ENCODE results near the gene RIN1.

RIN1 gene

DNA sequence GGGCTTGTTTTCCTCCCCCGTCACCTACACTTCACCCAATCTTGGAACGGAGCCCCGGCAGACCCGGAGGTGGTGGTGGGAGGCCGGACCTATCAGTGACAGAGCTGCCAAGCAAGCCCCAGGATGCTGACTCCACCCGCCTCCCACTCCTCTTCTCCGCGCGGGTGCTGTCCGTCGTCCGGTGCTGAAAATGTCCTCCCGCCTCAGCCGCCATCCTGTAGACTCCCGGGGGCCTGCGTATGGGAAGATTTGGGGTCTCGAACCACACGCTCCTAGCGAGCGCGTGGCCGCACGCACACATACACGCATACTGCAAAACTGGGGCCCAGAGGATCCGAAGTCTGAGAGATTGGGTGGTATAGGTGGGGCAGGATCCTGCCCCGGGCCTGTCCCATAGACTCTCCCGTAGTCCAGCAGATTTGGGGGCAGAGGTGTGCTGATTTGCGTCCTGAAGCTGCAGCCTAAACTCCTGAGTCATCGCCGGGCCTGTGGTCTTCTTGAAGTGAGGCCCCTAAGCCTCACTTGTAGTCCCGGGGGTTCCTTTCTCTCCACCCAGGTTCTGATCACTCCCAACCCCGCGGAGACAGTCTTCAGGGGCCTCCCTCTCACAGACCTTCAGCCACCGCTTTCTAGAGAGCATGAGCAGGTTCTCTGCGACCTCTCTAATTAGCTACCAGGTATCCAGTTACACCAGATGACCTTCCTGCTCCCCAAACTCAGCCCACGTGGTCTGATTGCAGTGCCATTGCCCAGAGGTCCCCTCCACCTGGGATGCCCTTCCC is 46.5 kb downstream of the RIN1 start:
- TF ChIP-seq POLR2A (IDR thresholded peaks at IDR 0.05; ENCODE audit: low read depth, low read length) = no peak
- TF ChIP-seq PAX5 (IDR thresholded peaks at IDR 0.05; ENCODE audit: insufficient read depth, low read length, severe bottlenecking) = no peak
- TF ChIP-seq TAF1 (IDR thresholded peaks at IDR 0.05; ENCODE audit: low read depth, low read length) = no peak; the same call in 1 of the 2 replicates
- no peak for TF ChIP-seq POLR2AphosphoS5 (IDR thresholded peaks at IDR 0.05; ENCODE audit: low read depth, low read length)
- 0 out of 2 replicates have a peak, but pooled peaks have one; percentile 32 for TF ChIP-seq POU2F2 (IDR thresholded peaks at IDR 0.05; ENCODE audit: low read depth, low read length)
- TF ChIP-seq SPI1 (IDR thresholded peaks at IDR 0.05; ENCODE audit: low read depth, low read length) = no peak
- FAIRE-seq (no peak), DNase-seq (ENCODE audit: insufficient read length, low spot score) (peak; percentile 90)

DNA sequence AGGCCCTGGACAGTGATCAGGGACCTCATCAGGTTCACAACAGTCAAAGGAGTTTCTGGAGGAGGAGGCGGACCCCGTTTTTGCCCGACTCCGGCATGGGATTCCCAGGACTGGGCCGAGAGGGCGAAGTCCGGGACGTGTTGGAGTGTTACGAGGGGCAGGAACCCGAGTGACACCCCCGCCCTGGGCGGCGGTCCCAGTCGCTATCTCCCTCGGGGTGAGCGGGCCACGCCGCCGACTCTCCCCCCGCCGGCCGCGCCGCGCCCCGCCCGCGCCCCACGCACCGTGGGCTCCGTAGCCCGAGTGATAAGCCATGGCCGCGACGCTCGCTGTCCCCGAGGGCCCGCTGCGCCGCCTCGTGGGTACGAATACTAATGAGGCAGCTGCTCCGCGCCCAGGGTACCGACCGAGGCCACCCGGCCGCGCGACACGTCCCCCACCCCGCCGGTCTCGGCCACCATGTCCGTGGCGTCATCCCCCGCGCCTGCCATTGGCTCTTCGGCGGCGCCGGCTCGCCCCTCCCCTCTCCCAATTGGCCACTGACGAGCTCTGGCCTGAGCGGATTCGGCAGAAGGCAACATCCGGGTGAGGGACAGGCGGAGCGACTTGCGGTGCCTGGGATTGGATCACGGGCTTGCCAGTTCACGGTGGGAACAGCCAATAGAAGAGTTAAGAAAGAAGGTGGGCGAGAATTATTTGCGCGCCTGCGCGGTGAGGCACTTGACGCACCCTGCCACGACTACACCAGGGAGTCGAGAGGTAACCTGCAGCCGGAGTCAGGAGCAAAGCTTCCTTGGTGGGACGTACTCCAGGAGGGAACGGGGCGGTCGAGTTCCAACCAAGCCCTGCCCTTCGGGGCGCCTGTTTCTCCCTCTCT is 47.3 kb downstream of the RIN1 start, which contains the start of gene YIF1A:
YIF1A (minus strand) TSS at position 473 of the 877 bp plus-strand sequence; CDS start at position 315, 158 bp downstream.
- TF ChIP-seq PAX5 (IDR thresholded peaks at IDR 0.05; ENCODE audit: insufficient read depth, low read length, severe bottlenecking) = no peak
- TF ChIP-seq POLR2AphosphoS5 (IDR thresholded peaks at IDR 0.05; ENCODE audit: low read depth, low read length) = peak; percentile 75
- no peak for TF ChIP-seq TAF1 (IDR thresholded peaks at IDR 0.05; ENCODE audit: low read depth, low read length)
- no peak for TF ChIP-seq SPI1 (IDR thresholded peaks at IDR 0.05; ENCODE audit: low read depth, low read length)
- peak; percentile 80 for TF ChIP-seq POLR2A (IDR thresholded peaks at IDR 0.05; ENCODE audit: low read depth, low read length)
- DNase-seq (ENCODE audit: insufficient read length, low spot score) (peak; percentile 100), FAIRE-seq (peak; percentile 100)

DNA sequence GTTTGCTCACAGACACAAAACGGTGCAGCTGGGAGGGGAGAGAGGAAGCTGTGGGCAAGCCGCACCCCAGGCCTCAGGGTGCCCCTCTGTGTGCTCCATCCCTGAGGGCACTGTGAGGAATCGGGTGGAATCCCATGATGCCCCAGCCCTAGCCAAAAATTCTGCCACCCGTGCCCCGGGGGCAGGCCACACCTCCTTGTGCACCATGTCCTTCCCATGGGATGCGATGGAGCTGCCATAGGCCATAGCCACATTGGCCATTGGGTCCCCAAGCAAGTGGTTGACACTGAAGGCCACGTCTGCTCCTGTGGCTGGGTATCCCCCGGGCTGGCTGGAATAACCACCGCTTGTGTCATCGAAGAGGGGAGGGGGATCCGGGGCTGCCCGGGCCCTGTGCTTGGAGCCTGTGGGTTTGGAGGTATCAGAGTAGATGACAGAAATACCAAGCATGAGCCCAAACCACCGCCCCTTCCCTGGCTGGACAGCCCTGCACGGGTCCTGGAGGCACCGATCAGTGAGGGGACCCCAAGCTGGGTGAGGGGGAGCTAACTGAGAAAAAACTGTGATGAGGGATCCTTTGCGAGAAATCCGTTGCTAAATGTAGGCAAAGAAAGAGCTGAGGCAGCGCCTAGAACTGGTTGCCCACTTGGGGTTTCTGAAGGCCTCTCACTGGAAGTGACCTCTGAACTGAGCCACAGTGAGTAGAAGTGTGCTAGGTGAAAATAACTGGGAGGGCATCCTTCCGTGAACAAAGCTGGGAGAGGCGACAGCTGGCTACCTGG is 48.2 kb downstream of the RIN1 start:
- FAIRE-seq = peak; percentile 76
- TF ChIP-seq POLR2A (IDR thresholded peaks at IDR 0.05; ENCODE audit: low read depth, low read length) = 0 out of 2 replicates have a peak, but pooled peaks have one; percentile 18
- TF ChIP-seq TAF1 (IDR thresholded peaks at IDR 0.05; ENCODE audit: low read depth, low read length) = no peak
- DNase-seq (ENCODE audit: insufficient read length, low spot score) = no peak

DNA sequence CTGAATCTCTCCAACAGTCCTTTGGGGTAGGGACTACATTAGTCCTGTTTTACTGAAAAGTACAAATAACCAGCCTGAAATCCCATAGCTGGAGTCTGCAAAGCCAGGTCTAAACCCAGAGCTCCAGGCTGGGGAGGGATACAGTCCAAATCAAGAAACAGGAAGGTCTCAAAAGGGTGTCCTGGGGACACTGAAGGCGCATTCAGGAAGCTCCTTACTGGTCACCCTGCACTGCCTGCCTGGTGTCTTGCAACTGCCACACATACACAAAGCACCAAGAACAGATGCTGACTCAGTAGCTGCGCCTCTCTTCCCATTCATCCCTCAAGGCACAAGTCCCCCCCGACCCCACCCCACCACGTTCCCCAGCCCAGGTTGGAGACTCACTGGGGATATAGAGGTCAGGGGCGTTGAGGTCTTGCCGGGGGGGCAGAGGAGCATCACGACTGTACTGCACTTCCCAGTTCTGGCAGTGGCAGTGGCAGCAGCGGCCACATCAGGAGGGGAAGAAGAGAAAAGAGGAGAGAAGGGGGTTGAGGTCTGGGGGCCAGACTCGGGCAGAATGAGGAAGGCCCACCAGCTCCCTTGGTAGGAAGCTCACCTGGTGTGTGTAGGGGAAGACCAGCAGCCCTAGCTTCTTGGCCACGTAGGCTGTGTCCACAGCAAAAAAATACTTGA is 48.9 kb downstream of the RIN1 start:
- DNase-seq (ENCODE audit: insufficient read length, low spot score) (no peak), FAIRE-seq (no peak)
- no peak for TF ChIP-seq POLR2A (IDR thresholded peaks at IDR 0.05; ENCODE audit: low read depth, low read length)
- TF ChIP-seq PAX5 (IDR thresholded peaks at IDR 0.05; ENCODE audit: insufficient read depth, low read length, severe bottlenecking) = no peak
- no peak for TF ChIP-seq SPI1 (IDR thresholded peaks at IDR 0.05; ENCODE audit: low read depth, low read length)
- no peak for TF ChIP-seq POU2F2 (IDR thresholded peaks at IDR 0.05; ENCODE audit: low read depth, low read length)
- TF ChIP-seq TAF1 (IDR thresholded peaks at IDR 0.05; ENCODE audit: low read depth, low read length) = no peak
- no peak for TF ChIP-seq POLR2AphosphoS5 (IDR thresholded peaks at IDR 0.05; ENCODE audit: low read depth, low read length)

DNA sequence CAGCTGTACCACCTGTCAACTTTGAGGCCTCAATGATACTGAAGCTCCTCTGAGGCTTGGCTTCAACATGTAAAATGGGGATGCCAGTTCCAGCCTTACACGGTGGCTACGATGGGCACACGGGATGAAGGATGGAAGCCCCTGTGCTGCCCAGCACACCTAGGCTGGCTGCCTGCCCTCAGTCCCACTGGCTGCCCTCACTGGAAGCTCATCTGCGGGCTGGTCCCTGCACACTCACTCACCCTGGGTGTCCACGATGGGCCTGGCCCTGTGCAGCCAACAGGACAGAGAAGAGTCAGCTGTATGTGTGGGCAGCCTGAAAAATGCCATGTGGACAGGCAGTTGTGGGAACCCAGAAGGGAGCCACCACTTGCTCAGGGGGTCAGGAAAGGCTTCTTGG is 49.5 kb downstream of the RIN1 start:
- DNase-seq (ENCODE audit: insufficient read length, low spot score) (no peak), FAIRE-seq (no peak)
- no peak for TF ChIP-seq PAX5 (IDR thresholded peaks at IDR 0.05; ENCODE audit: insufficient read depth, low read length, severe bottlenecking)
- TF ChIP-seq POU2F2 (IDR thresholded peaks at IDR 0.05; ENCODE audit: low read depth, low read length) = no peak

DNA sequence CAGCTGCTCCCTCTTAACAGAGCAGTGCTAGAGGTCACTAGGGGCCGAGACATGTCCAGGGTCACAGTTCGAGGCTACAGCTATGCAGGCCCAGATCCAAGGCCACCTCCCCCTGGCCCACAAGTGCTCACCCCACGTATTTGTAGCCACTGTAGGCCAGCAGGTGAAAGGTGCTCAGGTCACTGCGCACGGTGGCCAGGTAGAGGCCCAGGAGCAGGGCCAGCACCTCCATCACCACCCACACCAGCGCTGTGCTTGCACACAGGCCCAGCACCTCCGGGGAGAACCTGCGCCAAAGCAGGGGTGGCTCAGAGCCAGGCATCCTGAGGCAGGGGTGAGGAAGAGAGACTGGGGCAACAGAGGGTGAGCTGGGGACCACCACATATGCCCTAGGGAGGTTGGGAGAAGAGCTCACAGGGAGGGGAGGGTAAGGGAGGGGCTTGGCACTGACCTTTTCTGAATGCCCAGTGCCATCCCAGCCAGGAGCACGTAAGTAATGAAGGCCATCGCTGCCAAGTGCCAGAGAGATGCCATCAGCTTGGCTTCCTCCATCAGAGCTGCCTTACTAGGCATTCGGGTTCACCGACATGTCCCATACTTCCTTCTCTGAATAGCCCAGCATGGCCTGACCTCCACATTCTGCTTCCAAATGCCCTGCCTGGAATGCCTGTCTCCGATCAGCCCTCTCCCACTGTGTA is 50.8 kb downstream of the RIN1 start:
- DNase-seq (ENCODE audit: insufficient read length, low spot score) = no peak
- FAIRE-seq = no peak
- TF ChIP-seq POLR2AphosphoS5 (IDR thresholded peaks at IDR 0.05; ENCODE audit: low read depth, low read length) (no peak), POLR2A (IDR thresholded peaks at IDR 0.05; ENCODE audit: low read depth, low read length) (no peak), POU2F2 (IDR thresholded peaks at IDR 0.05; ENCODE audit: low read depth, low read length) (no peak), TAF1 (IDR thresholded peaks at IDR 0.05; ENCODE audit: low read depth, low read length) (no peak), PAX5 (IDR thresholded peaks at IDR 0.05; ENCODE audit: insufficient read depth, low read length, severe bottlenecking) (no peak), SPI1 (IDR thresholded peaks at IDR 0.05; ENCODE audit: low read depth, low read length) (no peak)

DNA sequence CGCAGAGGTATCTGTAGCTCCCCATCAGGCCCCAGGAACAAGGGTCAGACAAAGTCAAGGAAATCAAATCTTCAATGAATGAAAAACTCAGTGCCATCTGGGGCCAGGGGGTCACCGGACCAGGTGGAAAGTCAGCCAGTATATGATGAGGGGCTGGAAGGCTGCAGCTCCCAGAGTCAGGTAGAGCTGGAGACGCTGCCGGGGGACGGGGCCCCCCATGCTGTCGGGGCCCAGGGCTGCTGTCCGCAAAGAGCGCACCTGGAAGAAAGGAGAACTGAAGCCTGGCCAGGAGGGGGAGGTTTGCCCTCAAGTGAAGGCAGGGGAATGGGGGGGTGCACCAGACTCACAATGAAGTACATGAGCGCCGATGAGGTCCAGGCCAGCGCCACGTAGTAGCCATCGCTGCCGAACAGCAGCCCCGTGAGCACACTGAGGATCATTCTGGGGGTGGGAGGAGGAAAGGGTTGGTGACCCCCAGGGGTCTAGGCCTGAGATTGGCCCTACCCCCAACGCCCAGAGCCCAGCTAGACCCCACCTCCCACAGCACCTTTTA is 51.6 kb downstream of the RIN1 start:
- DNase-seq (ENCODE audit: insufficient read length, low spot score) = no peak
- FAIRE-seq = no peak
- no peak for TF ChIP-seq POLR2A (IDR thresholded peaks at IDR 0.05; ENCODE audit: low read depth, low read length)
- TF ChIP-seq POLR2AphosphoS5 (IDR thresholded peaks at IDR 0.05; ENCODE audit: low read depth, low read length) = no peak
- no peak for TF ChIP-seq POU2F2 (IDR thresholded peaks at IDR 0.05; ENCODE audit: low read depth, low read length)
- TF ChIP-seq SPI1 (IDR thresholded peaks at IDR 0.05; ENCODE audit: low read depth, low read length) = no peak
- TF ChIP-seq TAF1 (IDR thresholded peaks at IDR 0.05; ENCODE audit: low read depth, low read length) = no peak
- no peak for TF ChIP-seq PAX5 (IDR thresholded peaks at IDR 0.05; ENCODE audit: insufficient read depth, low read length, severe bottlenecking)

DNA sequence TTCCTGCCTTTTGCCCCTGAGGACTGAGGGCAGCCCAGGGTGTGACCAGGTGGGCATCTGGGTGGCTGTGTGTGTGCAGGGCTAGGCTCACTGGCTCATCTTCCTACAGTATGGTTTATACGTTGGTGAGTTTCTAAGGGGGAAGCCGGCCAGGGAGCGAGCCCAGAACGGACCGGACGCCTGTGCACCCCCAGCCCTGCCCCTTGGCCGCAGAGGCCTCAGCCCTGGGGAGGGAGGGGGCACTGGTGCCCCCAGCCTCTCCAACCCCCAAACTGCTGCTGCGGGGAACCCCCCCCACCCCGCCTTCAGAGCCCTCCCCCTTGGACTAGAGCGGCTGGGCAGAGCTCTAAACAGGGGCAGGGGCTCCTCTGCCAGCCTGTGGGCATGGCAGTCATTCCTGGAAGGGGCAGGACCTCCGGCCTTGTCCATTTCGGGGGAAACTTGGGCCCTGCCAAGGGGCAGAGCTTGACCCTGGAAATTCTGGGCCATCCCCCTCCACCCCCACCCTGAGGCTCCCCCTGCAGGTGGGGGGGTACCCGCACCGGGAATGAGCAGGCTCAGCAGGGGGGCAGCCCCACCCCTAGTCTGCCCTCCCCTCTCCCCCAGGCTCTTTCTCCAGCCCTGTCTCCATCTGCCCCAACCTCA is 52.7 kb downstream of the RIN1 start:
- DNase-seq (ENCODE audit: insufficient read length, low spot score) (no peak), FAIRE-seq (no peak)
- TF ChIP-seq PAX5 (IDR thresholded peaks at IDR 0.05; ENCODE audit: insufficient read depth, low read length, severe bottlenecking) = no peak
- TF ChIP-seq POLR2A (IDR thresholded peaks at IDR 0.05; ENCODE audit: low read depth, low read length) = no peak
- no peak for TF ChIP-seq POU2F2 (IDR thresholded peaks at IDR 0.05; ENCODE audit: low read depth, low read length)
- TF ChIP-seq POLR2AphosphoS5 (IDR thresholded peaks at IDR 0.05; ENCODE audit: low read depth, low read length) = no peak
- no peak for TF ChIP-seq SPI1 (IDR thresholded peaks at IDR 0.05; ENCODE audit: low read depth, low read length)
- no peak for TF ChIP-seq TAF1 (IDR thresholded peaks at IDR 0.05; ENCODE audit: low read depth, low read length)
